ES-I3 (cell line): ENCODE data around the gene SLC38A5.

Source experiments
- H3K36me3 ChIP-seq: 2 replicates; pipeline ENCODE4 v1.6.1; 2013; ENCODE audit warnings: mild to moderate bottlenecking, low read length, control low read depth, moderate library complexity; ENCODE audit not compliant: insufficient read depth
- H3K4me1 ChIP-seq: 2 replicates; pipeline ENCODE4 v1.6.1; 2013; ENCODE audit warnings: mild to moderate bottlenecking, control low read depth, low read length; ENCODE audit not compliant: insufficient read depth
- H3K9ac ChIP-seq: 2 replicates; pipeline ENCODE4 v1.6.1; 2013; ENCODE audit warnings: low read depth, mild to moderate bottlenecking, low read length, moderate library complexity
- H3K9me3 ChIP-seq: 2 replicates; pipeline ENCODE4 v1.6.1; 2013; ENCODE audit warnings: mild to moderate bottlenecking, low read length, moderate library complexity; ENCODE audit not compliant: control insufficient read depth, insufficient read depth

SLC38A5 gene

GRCh38 chrX:48480583-48480982 lies 10.5 kb upstream of the SLC38A5 start:
- Histone ChIP-seq H3K9me3 (no peaks in the 10 kb centered on the region), H3K4me1 (no peaks in the 10 kb centered on the region), H3K9ac (no peak overlapping the region), H3K36me3 (peaks cover 3% of the 10 kb centered on the region; the same call in 1 of the 2 replicates)

GRCh38 chrX:48480142-48480541 lies 10.1 kb upstream of the SLC38A5 start:
- H3K9ac ChIP-seq, result no peak overlapping the region
- H3K36me3 ChIP-seq, result peaks cover under 1% of the 10 kb centered on the region; the same call in 1 of the 2 replicates
- no peaks in the 10 kb centered on the region for H3K9me3 ChIP-seq
- H3K4me1 ChIP-seq, result no peaks in the 10 kb centered on the region

- H3K36me3 ChIP-seq, result no peaks in the 10 kb centered on the region; the same call in 1 of the 2 replicates
- H3K9ac ChIP-seq, result no peak overlapping the region
- no peaks in the 10 kb centered on the region for H3K9me3 ChIP-seq
- no peaks in the 10 kb centered on the region; the same call in 1 of the 2 replicates for H3K4me1 ChIP-seq
Observed at GRCh38 chrX:48478806-48479205, 8.7 kb upstream of the SLC38A5 start.

DNA sequence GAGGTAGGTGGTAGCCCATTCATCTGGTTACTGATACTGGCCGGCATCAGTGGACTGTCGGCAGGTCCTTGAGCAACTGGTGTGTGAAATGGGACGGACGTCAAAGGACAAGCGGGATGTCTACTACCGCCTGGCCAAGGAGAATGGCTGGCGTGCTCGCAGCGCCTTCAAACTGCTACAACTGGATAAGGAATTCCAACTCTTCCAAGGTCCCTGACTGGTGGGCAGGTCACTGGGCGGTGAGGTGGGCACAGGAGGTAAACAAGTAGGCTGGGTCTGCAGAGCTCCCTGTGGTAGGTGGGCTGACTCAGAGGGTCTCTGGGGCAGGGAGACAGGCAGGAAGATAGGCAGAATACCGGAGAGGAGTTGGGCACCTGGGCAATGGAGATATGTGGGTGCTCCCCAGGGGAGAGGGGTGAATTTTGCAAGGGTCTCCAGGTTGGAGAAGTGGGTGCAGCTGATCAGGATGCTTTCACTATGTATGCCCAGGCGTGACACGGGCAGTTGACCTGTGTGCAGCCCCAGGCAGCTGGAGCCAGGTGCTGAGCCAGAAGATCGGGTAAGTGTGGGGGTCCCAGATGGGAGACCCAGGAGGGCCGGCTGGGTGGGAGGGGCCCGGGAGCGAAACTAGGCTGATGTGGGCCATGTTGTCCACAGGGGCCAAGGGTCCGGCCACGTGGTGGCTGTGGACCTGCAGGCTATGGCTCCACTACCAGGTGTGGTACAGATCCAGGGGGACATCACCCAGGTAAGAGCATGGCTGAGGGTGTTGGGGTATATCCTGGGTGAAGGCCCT lies 8.1 kb upstream of the SLC38A5 start:
- Histone ChIP-seq H3K9ac (no peak overlapping the region), H3K9me3 (no peaks in the 10 kb centered on the region), H3K4me1 (peaks cover 2% of the 10 kb centered on the region; the same call in 1 of the 2 replicates), H3K36me3 (no peaks in the 10 kb centered on the region; the same call in 1 of the 2 replicates)

GRCh38 chrX:48476919-48477318 lies 6.9 kb upstream of the SLC38A5 start:
- Histone ChIP-seq H3K9me3 (no peaks in the 10 kb centered on the region), H3K4me1 (peaks cover 12% of the 10 kb centered on the region), H3K9ac (peak overlapping the region; percentile 76; the same call in 1 of the 2 replicates), H3K36me3 (no peaks in the 10 kb centered on the region; the same call in 1 of the 2 replicates)

DNA sequence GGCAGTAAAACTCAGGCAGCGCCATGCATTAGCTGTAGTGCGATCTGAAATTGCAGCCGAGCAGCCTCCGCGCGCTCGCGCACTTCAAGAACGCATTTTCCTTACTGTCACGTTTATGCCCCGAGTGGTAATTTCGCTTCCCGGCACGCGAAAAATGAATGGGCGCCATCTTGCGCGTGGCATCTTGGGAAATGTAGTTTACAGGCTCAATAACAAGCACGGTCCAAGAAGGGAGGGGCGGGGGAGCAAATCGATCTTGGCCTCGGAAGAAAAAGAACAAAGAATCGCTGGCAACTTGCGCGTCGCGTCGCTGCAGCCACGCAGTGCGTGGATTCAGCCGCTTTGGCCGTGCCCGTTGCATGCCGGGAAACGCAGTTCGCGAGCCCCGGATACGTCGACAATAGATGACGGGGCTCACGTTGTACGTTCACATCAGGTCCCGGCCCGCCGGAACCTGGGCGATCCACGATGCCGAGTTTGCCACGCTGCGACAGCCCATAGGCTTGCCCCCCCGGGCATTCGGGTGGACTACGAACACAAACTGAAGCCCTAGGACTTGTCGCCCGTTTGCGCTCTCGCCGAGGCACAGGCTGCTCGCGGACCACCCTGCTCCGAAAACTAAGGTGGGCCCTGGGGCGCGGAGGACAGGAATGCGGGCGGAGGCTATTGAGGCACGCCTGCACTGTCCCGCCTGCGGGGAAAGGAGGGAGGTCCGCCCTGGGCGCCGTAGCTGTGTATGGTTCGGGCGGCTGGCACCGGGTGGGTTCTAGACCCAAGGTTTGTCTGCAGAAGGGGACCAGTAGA lies 5.9 kb upstream of the SLC38A5 start, which contains the start of gene FTSJ1:
Gene FTSJ1 (plus strand): TSS at position 426 of the 804 bp plus-strand sequence. CDS start 1,849 bp downstream, outside the sequence.
- Histone ChIP-seq H3K4me1 (peaks cover 12% of the 10 kb centered on the region), H3K9ac (peak within 1 kb of the TSS; percentile 76), H3K36me3 (no peaks in the 10 kb centered on the region; the same call in 1 of the 2 replicates), H3K9me3 (no peaks in the 10 kb centered on the region)

GRCh38 chrX:48475296-48475695 lies 5.2 kb upstream of the SLC38A5 start:
- H3K9ac ChIP-seq, result peak overlapping the region; percentile 76
- peaks cover 12% of the 10 kb centered on the region for H3K4me1 ChIP-seq
- no peaks in the 10 kb centered on the region for H3K9me3 ChIP-seq
- no peaks in the 10 kb centered on the region for H3K36me3 ChIP-seq

- Histone ChIP-seq H3K36me3 (no peaks in the 10 kb centered on the region), H3K9ac (no peak overlapping the region), H3K9me3 (no peaks in the 10 kb centered on the region), H3K4me1 (peaks cover 17% of the 10 kb centered on the region)
Observed at GRCh38 chrX:48474581-48474980, 4.5 kb upstream of the SLC38A5 start.

GRCh38 chrX:48474127-48474526 lies 4.1 kb upstream of the SLC38A5 start:
- H3K9ac ChIP-seq, result peak overlapping the region; percentile 29; the same call in 1 of the 2 replicates
- H3K4me1 ChIP-seq, result peaks cover 19% of the 10 kb centered on the region
- H3K36me3 ChIP-seq, result no peaks in the 10 kb centered on the region
- H3K9me3 ChIP-seq, result no peaks in the 10 kb centered on the region

DNA sequence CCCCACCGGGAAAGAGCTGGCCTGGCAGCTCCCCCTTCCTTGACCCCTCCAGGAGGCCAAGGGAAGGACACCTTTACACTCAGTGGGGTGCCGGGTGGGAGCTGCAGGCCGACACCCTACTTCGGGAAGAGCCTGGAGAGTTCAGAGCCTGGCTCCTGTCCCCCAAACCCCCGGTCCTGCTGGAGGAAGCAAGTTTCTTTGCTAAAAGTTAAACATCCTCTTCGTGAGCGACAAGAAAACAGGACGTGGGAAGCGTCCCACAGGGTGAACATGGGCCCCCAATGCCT lies 3.6 kb upstream of the SLC38A5 start:
- no peaks in the 10 kb centered on the region for H3K36me3 ChIP-seq
- H3K4me1 ChIP-seq, result peaks cover 19% of the 10 kb centered on the region
- peak overlapping the region; percentile 29; the same call in 1 of the 2 replicates for H3K9ac ChIP-seq
- no peaks in the 10 kb centered on the region for H3K9me3 ChIP-seq

- peaks cover 19% of the 10 kb centered on the region for H3K4me1 ChIP-seq
- no peaks in the 10 kb centered on the region for H3K9me3 ChIP-seq
- H3K36me3 ChIP-seq, result no peaks in the 10 kb centered on the region
- peak overlapping the region; percentile 29; the same call in 1 of the 2 replicates for H3K9ac ChIP-seq
Observed at GRCh38 chrX:48472851-48473703, 3.0 kb upstream of the SLC38A5 start.

GRCh38 chrX:48472225-48472624 lies 2.2 kb upstream of the SLC38A5 start:
- H3K36me3 ChIP-seq, result no peaks in the 10 kb centered on the region
- no peaks in the 10 kb centered on the region for H3K9me3 ChIP-seq
- H3K9ac ChIP-seq, result no peak overlapping the region
- H3K4me1 ChIP-seq, result peaks cover 19% of the 10 kb centered on the region

- no peaks in the 10 kb centered on the region for H3K9me3 ChIP-seq
- H3K4me1 ChIP-seq, result peaks cover 19% of the 10 kb centered on the region
- H3K36me3 ChIP-seq, result no peaks in the 10 kb centered on the region
- no peak overlapping the region for H3K9ac ChIP-seq
Observed at GRCh38 chrX:48471504-48471903, 1.4 kb upstream of the SLC38A5 start.

DNA sequence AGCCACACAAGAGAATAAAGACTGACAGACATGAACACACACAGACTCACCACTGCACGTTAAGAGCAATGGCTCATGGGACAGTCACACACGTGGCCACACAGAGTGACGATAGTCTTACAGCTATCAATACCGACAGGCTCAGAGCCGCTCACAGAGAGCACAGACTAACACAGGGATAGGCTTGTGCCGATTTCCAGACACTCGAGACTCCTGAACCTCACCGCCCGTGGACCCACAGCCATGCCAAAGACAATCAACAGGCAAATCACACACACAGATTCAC lies 716 bp upstream of the SLC38A5 start:
- Histone ChIP-seq H3K9me3 (no peaks in the 10 kb centered on the region), H3K36me3 (no peaks in the 10 kb centered on the region), H3K9ac (no peak overlapping the region), H3K4me1 (peaks cover 19% of the 10 kb centered on the region)
